HG03354 (cell line): Measurements from ENCODE around the gene KCNH5.
"Not testable (repeated sequence)": the region's sequence is repeated elsewhere in the genome, so short reads cannot be mapped to it uniquely, and the experiment has no call there.

Experiments used
- ATAC-seq: cut with Tn5 transposase; IDR thresholded peaks from one replicate; pipeline ENCODE4 v1.9.1; 2021; ENCODE audit warnings: mild to moderate bottlenecking; ENCODE audit not compliant: unreplicated experiment, poor library complexity, severe bottlenecking

KCNH5 gene

GRCh38 chr14:62896932-62897456 is 148.3 kb downstream of the KCNH5 start:
- no peak for ATAC-seq

GRCh38 chr14:62894736-62895135 is 150.5 kb downstream of the KCNH5 start:
- no peak for ATAC-seq

- no peak for ATAC-seq
These were observed 155.9 kb downstream of the KCNH5 start for GRCh38 chr14:62889364-62889763.

- ATAC-seq: no peak
These were observed 158.8 kb downstream of the KCNH5 start for GRCh38 chr14:62886461-62886860.

GRCh38 chr14:62885451-62885850 is 159.8 kb downstream of the KCNH5 start:
- ATAC-seq: no peak

GRCh38 chr14:62882967-62883366 is 162.3 kb downstream of the KCNH5 start:
- ATAC-seq: no peak

GRCh38 chr14:62866376-62866775 is 178.9 kb downstream of the KCNH5 start:
- no peak for ATAC-seq

- ATAC-seq: no peak
These were observed 180.7 kb downstream of the KCNH5 start for GRCh38 chr14:62864588-62864987.

- ATAC-seq: not testable (repeated sequence)
These were observed 187.2 kb downstream of the KCNH5 start for GRCh38 chr14:62858011-62858410.

GRCh38 chr14:62854951-62855350 is 190.3 kb downstream of the KCNH5 start:
- no peak for ATAC-seq

GRCh38 chr14:62847168-62847567 is 198.1 kb downstream of the KCNH5 start:
- no peak for ATAC-seq

- ATAC-seq: no peak
These were observed 200.7 kb downstream of the KCNH5 start for GRCh38 chr14:62844546-62844945.

- ATAC-seq: no peak
These were observed 221.2 kb downstream of the KCNH5 start for GRCh38 chr14:62824086-62824485.

GRCh38 chr14:62819931-62820330 is 225.3 kb downstream of the KCNH5 start:
- no peak for ATAC-seq

GRCh38 chr14:62807636-62808035 is 237.6 kb downstream of the KCNH5 start:
- ATAC-seq: no peak

GRCh38 chr14:62800577-62800976 is 244.7 kb downstream of the KCNH5 start:
- ATAC-seq: no peak

GRCh38 chr14:62796431-62796830 is 248.8 kb downstream of the KCNH5 start:
- ATAC-seq: no peak

GRCh38 chr14:62792578-62792977 is 252.7 kb downstream of the KCNH5 start:
- no peak for ATAC-seq

- ATAC-seq: not testable (repeated sequence)
These were observed 263.9 kb downstream of the KCNH5 start for GRCh38 chr14:62781328-62781727.

GRCh38 chr14:62778852-62779251 is 266.4 kb downstream of the KCNH5 start:
- ATAC-seq: no peak

GRCh38 chr14:62778310-62778709 is 266.9 kb downstream of the KCNH5 start:
- no peak for ATAC-seq

- no peak for ATAC-seq
These were observed 267.7 kb downstream of the KCNH5 start for GRCh38 chr14:62777510-62777909.
